GM12801 (cell line): ENCODE data around the gene NXT1.

Experiments used
- TF ChIP-seq, protein P1 (sequence below): IDR thresholded peaks from one replicate; pipeline ENCODE4 v1.5.1; 2011; ENCODE audit warnings: control low read depth; ENCODE audit not compliant: insufficient read length; ENCODE audit errors: extremely low read depth

The NXT1 gene

DNA sequence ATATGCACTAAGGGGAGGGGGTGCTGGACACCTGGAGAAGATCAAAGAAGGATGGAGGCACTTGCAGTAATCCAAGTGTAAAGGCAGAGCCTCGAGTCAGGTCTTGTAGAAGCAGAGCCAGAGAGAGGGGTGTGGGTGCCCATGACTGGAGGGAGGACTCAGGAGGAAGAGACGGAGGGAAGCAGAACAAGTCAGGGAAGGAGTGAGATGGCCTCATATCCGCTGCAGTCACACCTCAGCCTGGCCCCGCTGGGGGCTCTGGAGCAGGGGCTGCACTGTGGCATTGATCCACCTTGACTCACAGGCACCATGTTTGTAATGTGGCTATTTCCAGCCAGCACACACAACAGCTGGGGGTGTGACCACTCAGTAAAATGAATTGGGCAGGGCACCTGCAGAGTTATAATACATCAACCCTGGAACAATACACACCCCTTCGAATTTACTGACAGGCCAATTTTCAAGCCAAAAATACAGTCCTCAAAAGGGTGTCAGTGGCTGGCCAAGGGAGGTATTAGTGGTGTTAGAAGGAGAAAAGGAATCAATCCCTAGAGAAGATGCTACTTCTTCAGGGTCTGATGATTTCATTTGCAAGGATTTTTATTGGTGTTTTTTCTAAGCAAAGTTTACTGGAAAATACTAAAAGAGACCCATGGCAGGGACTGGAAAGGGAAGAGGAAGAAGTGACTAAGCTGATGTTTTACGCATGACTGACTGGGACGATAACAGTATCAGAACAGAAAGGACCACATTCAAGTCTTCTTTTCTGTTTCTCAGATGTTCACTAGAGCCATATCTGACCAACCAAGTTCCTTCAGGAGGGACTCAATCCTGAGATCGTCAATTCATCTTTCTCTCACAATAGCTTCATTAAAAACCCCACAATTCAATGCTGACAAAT is 18.9 kb upstream of the NXT1 start:
- TF ChIP-seq, protein P1, sequence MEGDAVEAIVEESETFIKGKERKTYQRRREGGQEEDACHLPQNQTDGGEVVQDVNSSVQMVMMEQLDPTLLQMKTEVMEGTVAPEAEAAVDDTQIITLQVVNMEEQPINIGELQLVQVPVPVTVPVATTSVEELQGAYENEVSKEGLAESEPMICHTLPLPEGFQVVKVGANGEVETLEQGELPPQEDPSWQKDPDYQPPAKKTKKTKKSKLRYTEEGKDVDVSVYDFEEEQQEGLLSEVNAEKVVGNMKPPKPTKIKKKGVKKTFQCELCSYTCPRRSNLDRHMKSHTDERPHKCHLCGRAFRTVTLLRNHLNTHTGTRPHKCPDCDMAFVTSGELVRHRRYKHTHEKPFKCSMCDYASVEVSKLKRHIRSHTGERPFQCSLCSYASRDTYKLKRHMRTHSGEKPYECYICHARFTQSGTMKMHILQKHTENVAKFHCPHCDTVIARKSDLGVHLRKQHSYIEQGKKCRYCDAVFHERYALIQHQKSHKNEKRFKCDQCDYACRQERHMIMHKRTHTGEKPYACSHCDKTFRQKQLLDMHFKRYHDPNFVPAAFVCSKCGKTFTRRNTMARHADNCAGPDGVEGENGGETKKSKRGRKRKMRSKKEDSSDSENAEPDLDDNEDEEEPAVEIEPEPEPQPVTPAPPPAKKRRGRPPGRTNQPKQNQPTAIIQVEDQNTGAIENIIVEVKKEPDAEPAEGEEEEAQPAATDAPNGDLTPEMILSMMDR, result no peak

DNA sequence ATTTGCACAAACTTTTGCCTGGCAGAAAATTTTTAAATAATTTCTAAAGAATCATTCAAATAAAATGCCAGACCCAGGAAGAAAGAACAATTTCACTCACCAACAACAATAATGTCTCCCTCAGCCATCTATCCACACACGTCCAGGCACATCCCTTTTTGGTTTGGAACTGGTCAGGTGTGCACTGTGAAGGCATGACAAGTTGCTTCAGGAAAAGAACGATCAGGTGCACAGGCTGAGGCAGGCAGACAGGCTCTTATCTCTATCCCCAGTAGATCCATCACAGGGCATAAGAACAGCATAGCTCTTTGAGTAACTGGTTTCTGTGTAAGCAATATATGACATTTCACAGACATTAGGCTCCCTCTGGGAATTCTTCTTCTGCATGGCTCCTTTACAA is 18.1 kb upstream of the NXT1 start:
- TF ChIP-seq, protein P1, result no peak

DNA sequence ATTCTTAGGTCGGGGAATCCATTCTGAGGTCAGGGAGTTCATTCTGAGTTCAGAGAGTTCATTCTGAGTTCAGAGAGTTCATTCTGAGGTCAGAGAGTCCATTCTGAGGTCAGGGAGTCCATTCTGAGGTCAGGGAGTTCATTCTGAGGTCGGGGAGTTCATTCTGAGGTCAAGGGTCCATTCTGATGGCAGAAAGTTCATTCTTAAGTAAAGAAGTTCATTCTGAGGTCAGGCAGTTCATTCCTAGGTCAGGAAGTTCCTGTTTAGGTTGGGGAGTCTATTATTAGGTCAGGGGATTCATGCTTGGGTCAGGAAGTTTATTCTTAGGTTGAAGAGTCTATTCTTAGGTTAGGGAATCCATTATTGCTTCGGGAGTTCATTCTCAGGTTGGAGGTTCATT is 16.5 kb upstream of the NXT1 start:
- TF ChIP-seq, protein P1, result no peak

DNA sequence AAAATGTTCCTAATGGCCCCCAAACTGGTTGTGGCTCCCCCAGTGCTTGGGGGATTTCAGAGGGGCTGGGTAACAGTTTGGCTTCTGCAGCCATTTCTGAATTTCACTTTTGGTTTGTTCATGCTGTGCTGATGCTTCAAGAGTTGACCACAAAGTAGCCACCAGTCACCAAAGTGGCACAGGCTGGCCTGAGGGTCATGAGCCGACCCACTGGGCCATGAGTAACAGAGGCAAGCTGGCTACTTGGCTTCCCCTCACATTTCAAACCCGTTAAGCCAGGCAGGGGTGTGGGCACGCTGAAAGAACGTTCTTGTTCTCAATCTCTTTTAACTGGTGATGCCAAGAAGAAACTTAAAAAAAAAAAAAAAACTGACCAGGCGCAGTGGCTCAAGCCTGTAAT is 15.1 kb upstream of the NXT1 start:
- TF ChIP-seq, protein P1, result no peak

DNA sequence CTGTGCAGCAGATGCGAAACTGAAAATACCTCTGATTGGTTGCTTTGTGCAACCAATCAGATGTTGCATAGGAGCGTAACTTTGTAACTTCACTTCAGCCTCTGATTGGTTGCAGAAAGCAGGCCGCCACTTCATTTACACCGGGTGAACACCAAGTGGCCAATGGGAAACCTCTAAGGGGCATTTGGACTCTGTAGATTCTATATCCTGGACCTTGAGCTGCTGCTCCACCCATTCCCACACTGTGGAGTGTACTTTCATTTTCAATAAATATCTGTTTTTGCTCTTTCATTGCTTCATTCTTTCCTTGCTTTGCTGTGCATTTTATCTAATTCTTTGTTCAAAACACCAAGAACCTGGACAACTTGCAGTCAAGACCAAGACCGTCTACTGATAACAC is 14.1 kb upstream of the NXT1 start:
- TF ChIP-seq, protein P1, result no peak

DNA sequence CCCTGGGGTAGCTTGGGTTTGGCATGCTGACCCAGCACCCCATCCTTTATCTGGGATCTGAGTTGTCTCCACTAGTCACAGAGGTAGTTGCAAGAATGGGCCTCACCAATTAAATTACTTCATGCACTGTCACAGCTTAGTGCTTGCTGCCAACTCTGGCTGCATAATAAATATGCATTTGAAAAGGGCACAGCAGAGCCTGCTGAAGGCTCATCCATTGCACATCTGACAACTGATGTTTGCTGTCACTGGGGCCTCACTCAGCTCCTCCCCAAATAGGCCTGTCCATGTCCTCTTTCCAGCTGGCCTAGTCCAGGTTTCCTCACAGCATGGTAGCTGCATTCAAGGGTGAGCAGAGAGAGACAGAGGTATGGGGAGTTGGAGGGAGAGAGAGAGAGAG is 13.3 kb upstream of the NXT1 start:
- TF ChIP-seq, protein P1, result no peak

DNA sequence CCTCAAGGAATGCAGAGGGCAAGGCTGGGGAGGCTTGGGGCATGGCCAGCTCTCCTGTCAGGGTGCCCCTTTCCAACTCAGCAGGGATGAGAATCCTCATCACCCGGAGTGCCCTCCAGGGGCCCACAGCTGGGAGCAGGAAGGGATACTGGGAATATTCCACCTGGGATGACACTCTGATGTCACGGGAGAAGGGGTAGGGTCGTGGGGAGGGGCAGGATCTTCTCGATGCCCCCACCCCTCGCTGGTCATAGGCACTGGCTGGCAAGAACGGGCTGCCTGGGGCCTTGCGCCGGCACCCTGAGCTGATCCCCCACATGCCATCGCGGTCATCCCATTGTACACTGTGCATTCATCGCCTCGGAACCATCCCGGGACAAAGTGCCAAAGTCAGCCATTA is 10.6 kb upstream of the NXT1 start:
- TF ChIP-seq, protein P1, result no peak

DNA sequence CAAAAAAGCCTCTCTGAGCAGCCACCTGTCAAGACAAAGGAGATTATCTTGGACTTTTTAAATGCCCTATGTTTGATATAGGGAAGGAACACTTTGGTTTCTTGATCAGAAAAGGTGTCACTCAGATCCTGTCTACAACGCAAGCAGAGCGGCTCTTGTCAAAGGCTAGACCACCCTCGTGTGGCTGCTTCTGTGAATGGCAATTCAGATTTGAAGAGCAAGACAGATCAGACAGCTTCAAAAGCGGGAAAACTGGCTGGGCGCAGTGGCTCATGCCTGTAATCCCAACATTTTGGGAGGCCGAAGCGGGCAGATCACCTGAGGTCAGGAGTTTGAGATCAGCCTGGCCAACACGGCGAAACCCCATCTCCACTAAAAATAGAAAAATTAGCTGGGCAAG is 10.1 kb upstream of the NXT1 start:
- TF ChIP-seq, protein P1, result no peak
